GM20000 (cell line): ENCODE results near the gene ATRN.

Experiments used
- DNase-seq: peaks from one replicate; pipeline ENCODE4 v3.0.0; 2012; ENCODE audit warnings: low spot score
- TF ChIP-seq, protein P1 (sequence below): IDR thresholded peaks from 2 replicates; pipeline ENCODE4 v1.5.1; 2012; ENCODE audit warnings: mild to moderate bottlenecking, control low read depth; ENCODE audit errors: extremely low read depth, missing control alignments

ATRN gene

DNA sequence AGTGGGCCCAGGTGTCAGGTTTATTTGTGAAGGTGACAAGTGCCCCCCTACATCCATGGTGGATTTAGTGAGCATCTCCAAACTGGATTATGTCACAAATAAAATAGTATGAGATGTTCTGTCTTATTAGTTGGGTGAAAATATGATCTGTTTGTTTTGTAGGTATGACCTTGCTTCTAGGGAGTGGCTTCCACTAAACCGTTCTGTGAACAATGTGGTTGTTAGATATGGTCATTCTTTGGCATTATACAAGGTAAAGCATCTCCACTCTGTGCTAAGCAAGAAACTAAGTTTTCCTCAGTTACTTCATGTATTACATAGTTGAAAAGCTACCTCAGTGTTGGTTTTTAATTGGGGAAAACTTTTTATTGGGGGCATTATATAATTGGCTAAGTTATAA is 88.4 kb downstream of the ATRN start:
- no peak for DNase-seq
- TF ChIP-seq, protein P1, sequence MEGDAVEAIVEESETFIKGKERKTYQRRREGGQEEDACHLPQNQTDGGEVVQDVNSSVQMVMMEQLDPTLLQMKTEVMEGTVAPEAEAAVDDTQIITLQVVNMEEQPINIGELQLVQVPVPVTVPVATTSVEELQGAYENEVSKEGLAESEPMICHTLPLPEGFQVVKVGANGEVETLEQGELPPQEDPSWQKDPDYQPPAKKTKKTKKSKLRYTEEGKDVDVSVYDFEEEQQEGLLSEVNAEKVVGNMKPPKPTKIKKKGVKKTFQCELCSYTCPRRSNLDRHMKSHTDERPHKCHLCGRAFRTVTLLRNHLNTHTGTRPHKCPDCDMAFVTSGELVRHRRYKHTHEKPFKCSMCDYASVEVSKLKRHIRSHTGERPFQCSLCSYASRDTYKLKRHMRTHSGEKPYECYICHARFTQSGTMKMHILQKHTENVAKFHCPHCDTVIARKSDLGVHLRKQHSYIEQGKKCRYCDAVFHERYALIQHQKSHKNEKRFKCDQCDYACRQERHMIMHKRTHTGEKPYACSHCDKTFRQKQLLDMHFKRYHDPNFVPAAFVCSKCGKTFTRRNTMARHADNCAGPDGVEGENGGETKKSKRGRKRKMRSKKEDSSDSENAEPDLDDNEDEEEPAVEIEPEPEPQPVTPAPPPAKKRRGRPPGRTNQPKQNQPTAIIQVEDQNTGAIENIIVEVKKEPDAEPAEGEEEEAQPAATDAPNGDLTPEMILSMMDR = no peak

DNA sequence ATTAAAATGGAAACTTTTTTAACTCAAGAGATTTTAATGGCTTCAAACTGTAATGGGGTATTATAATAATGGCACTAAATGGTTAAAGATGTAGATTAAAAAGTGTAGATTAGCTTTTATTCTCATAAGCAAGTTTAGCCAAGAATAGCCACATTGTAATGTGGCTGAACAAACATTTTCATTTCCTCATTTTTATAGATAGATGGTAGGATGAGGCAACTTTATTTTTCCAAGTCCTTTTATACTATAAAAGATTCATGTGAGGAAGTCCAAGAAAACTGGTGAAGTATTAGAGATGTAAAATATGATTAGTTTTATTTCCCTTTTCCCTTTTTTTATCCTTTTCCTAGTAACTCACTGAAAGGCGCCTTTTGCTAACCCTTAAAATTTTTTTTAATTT is 88.8 kb downstream of the ATRN start:
- DNase-seq = no peak
- TF ChIP-seq, protein P1 = no peak

DNA sequence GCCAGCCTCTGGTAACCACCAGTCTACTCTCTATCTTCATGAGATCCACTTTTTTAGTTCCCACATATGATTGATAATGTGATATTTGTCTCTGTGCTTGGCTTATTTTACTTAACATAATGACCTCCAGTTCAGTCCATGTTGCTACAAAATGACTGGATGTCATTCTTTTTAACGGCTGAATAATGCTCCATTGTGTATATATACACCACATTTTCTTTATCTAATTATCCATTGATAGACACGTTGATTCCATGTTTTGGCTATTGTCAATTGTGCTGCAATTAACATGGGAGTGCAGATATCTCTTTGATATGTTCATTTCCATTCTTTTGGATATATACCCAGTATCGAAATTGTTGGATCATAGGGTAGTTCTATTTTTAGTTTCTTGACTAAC is 89.3 kb downstream of the ATRN start:
- TF ChIP-seq, protein P1 = no peak
- no peak for DNase-seq

- TF ChIP-seq, protein P1 = no peak
- no peak for DNase-seq
Measured at GRCh38 chr20:3560578-3560977, 89.8 kb downstream of the ATRN start.

DNA sequence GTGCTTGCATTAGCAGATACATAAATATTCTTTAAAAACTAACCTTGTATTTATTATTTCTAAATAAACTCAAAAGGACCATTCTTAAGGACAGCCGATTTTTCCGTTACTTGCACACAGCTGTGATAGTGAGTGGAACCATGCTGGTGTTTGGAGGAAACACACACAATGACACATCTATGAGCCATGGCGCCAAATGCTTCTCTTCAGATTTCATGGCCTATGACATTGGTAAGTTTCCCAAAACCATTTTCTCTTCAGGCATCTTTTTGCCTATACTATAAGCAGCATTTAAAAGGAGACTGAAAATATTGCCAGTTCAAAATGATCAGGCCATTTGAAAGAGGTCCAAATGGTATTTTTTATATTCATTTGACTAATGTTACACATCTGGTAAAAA is 92.3 kb downstream of the ATRN start:
- no peak for DNase-seq
- TF ChIP-seq, protein P1 = no peak

DNA sequence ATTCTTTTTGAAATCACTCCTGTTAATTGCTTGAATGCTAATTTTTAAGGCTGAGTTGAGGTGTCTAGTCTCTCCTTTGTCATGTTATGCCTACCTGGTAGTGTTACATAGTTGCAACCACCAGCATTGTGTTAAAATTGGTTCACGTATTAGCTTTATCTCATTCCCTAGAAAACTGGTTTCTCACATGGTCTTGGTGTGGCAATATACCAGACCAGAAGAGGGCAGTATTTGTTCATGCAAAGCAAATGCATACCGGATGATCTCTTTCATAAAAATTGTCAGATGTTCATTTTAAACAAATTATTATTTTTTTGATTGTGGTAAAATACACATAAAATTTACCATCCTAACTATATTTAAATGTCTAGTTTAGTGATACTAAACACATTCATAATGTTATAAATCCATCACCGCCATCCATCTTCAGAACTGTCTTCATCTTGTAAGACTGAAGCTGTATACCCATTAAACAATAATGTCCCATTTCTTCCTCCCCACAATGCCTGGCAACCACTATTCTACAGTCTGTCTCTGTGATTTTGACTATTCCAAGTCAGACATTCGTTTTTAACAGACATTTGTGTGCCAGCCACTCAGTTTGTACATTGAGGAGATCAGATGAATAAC is 92.8 kb downstream of the ATRN start:
- TF ChIP-seq, protein P1 = peak; percentile 54
- peak; percentile 23 for DNase-seq

GRCh38 chr20:3565851-3566250 is 95.0 kb downstream of the ATRN start:
- no peak for DNase-seq
- TF ChIP-seq, protein P1 = no peak
